CD4-positive, alpha-beta T cell treated with Interleukin-17A for 4 hours (primary cell): Measurements from ENCODE around the gene MRLN.
"Not testable (repeated sequence)": the region's sequence is repeated elsewhere in the genome, so short reads cannot be mapped to it uniquely, and the experiment has no call there.

ENCODE experiments used
- DNase-seq: peaks from one replicate; pipeline ENCODE4 v3.0.0-alpha.2; 2020; ENCODE audit warnings: mixed read lengths

Gene MRLN

GRCh38 chr10:59753267-59753666 is at the start of gene MRLN:
TSS of gene MRLN (minus strand) at chr10:59753455.
- DNase-seq, result no peak

GRCh38 chr10:59801171-59801570 is 47.9 kb upstream of the MRLN start:
- no peak for DNase-seq

- no peak for DNase-seq
These were observed 46.2 kb upstream of the MRLN start for GRCh38 chr10:59799421-59799820.

GRCh38 chr10:59793919-59794318 is 40.7 kb upstream of the MRLN start:
- DNase-seq, result no peak

GRCh38 chr10:59792812-59793211 is 39.6 kb upstream of the MRLN start:
- no peak for DNase-seq

GRCh38 chr10:59791601-59792000 is 38.3 kb upstream of the MRLN start:
- DNase-seq, result no peak

GRCh38 chr10:59790080-59790479 is 36.8 kb upstream of the MRLN start:
- not testable (repeated sequence) for DNase-seq

GRCh38 chr10:59788914-59789313 is 35.7 kb upstream of the MRLN start:
- DNase-seq, result not testable (repeated sequence)

GRCh38 chr10:59787032-59787431 is 33.8 kb upstream of the MRLN start:
- not testable (repeated sequence) for DNase-seq

GRCh38 chr10:59785476-59785875 is 32.2 kb upstream of the MRLN start:
- not testable (repeated sequence) for DNase-seq

- no peak for DNase-seq
These were observed 28.3 kb upstream of the MRLN start for GRCh38 chr10:59781511-59781910.

- DNase-seq, result no peak
These were observed 26.7 kb upstream of the MRLN start for GRCh38 chr10:59779756-59780533.

GRCh38 chr10:59774451-59774850 is 21.2 kb upstream of the MRLN start:
- no peak for DNase-seq

GRCh38 chr10:59773088-59773487 is 19.8 kb upstream of the MRLN start:
- DNase-seq, result no peak

- DNase-seq, result no peak
These were observed 18.0 kb upstream of the MRLN start for GRCh38 chr10:59771162-59771807.

GRCh38 chr10:59770689-59771088 is 17.4 kb upstream of the MRLN start:
- DNase-seq, result no peak

GRCh38 chr10:59762505-59762904 is 9.2 kb upstream of the MRLN start:
- no peak for DNase-seq

- no peak for DNase-seq
These were observed 4.7 kb upstream of the MRLN start for GRCh38 chr10:59757966-59758365.

- DNase-seq, result no peak
These were observed 1.7 kb upstream of the MRLN start for GRCh38 chr10:59754951-59755350.

GRCh38 chr10:59752278-59752940 is 846 bp downstream of the MRLN start:
- DNase-seq, result no peak

- no peak for DNase-seq
These were observed 2.9 kb downstream of the MRLN start for GRCh38 chr10:59750155-59750945.

GRCh38 chr10:59748834-59749233 is 4.4 kb downstream of the MRLN start:
- no peak for DNase-seq

- no peak for DNase-seq
These were observed 8.0 kb downstream of the MRLN start for GRCh38 chr10:59745163-59745650.
